GM19043 (cell line): ENCODE measurements around the gene PDLIM5.
A peak's percentile ranks its signal among the peaks of the same experiment; 100 is the strongest.
"Not testable (repeated sequence)": the region's sequence is repeated elsewhere in the genome, so short reads cannot be mapped to it uniquely, and the experiment has no call there.

Experiments used
- ATAC-seq: cut with Tn5 transposase; IDR thresholded peaks from one replicate; pipeline ENCODE4 v1.9.1; 2021; ENCODE audit warnings: low read depth; ENCODE audit not compliant: unreplicated experiment

PDLIM5 gene

GRCh38 chr4:94581766-94582165, 130.0 kb downstream of the PDLIM5 start:
- no peak for ATAC-seq

- no peak for ATAC-seq
Measured at GRCh38 chr4:94582517-94582916, 130.8 kb downstream of the PDLIM5 start.

- no peak for ATAC-seq
Measured at GRCh38 chr4:94583914-94584641, 132.3 kb downstream of the PDLIM5 start.

- ATAC-seq: no peak
Measured at GRCh38 chr4:94588896-94589693, 137.4 kb downstream of the PDLIM5 start.

- ATAC-seq: no peak
Measured at GRCh38 chr4:94590493-94590892, 138.8 kb downstream of the PDLIM5 start.

- no peak for ATAC-seq
Measured at GRCh38 chr4:94591289-94591688, 139.5 kb downstream of the PDLIM5 start.

- no peak for ATAC-seq
Measured at GRCh38 chr4:94595013-94595412, 143.3 kb downstream of the PDLIM5 start.

- peak; percentile 66 for ATAC-seq
Measured at GRCh38 chr4:94595880-94596483, 144.2 kb downstream of the PDLIM5 start.

GRCh38 chr4:94598758-94599157, 147.0 kb downstream of the PDLIM5 start:
- no peak for ATAC-seq

- no peak for ATAC-seq
Measured at GRCh38 chr4:94603170-94603747, 151.5 kb downstream of the PDLIM5 start.

- no peak for ATAC-seq
Measured at GRCh38 chr4:94605241-94605805, 153.6 kb downstream of the PDLIM5 start.

GRCh38 chr4:94610145-94610544, 158.4 kb downstream of the PDLIM5 start:
- ATAC-seq: no peak

GRCh38 chr4:94613248-94613647, 161.5 kb downstream of the PDLIM5 start:
- ATAC-seq: no peak

GRCh38 chr4:94615451-94615850, 163.7 kb downstream of the PDLIM5 start:
- ATAC-seq: no peak

GRCh38 chr4:94621491-94622080, 169.8 kb downstream of the PDLIM5 start:
- ATAC-seq: no peak

- ATAC-seq: no peak
Measured at GRCh38 chr4:94623126-94623911, 171.6 kb downstream of the PDLIM5 start.

GRCh38 chr4:94626942-94627341, 175.2 kb downstream of the PDLIM5 start:
- ATAC-seq: no peak

- not testable (repeated sequence) for ATAC-seq
Measured at GRCh38 chr4:94629058-94629457, 177.3 kb downstream of the PDLIM5 start.

GRCh38 chr4:94629837-94630236, 178.1 kb downstream of the PDLIM5 start:
- no peak for ATAC-seq

GRCh38 chr4:94634271-94634670, 182.5 kb downstream of the PDLIM5 start:
- ATAC-seq: no peak
